Ureter (tissue), 1 donor: ENCODE data around the gene OR6N2. TPM values are rescaled to one million over a fixed set of nuclear protein-coding genes. Genes with fewer than 3 reads are reported as not detected.

Experiments used
- DNase-seq: peaks from one replicate; pipeline ENCODE4 v3.0.0-alpha.2; 2020; ENCODE audit warnings: low spot score
- total RNA-seq: library from RNA; stranded (reverse); gene quantifications from one replicate; pipeline ENCODE4 v1.2.4, GENCODE V29; 2023
- donor health status: DM: yes; HTN: yes; CAD: no.

The OR6N2 gene
- total RNA-seq, 1 donor from 2014 or later = not detected

DNA sequence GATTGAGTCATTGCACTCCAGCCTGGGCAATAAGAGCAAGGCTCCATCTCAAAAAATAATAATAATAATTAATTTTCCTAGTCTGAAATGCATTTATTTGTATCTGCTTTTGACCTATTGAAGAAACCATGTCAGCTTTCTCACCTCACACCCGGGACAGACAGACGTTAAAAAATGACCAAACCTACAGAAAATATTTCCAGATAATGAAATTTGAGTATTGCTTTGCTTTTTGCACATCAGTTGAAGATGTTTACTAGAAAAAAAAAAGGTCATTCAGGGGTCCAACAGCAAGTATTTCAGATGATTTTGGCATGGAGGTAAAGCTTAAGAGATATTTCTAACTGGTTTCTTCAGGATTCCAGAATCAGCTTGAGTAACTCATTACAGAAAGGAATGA is 26.6 kb downstream of the OR6N2 start, which contains the start of gene OR6K6:
Gene OR6K6 (plus strand): TSS at position 301 of the 400 bp plus-strand sequence. CDS start 168 bp downstream, outside the sequence.
- DNase-seq = no peak

- no peak for DNase-seq
These were observed 28.8 kb downstream of the OR6N2 start for GRCh38 chr1:158752155-158752712.

DNA sequence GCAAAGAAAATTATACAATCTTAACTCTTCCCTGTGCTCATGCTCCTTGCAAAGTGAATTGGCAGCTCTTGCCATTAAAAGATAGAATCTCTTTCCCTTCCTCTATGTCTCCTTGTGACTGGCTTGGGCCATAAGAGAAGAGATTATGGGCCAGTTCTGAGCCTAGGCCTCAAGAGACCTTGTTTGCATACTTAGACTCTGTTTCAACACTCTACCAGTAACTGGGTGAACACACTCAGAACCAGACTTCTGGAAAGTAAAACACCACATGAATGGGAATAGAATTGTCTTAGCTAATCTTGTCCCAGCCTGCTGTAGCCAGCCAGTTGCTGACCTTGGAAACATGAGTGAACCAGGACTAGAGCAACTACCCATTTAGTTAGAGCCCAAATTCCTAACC is 45.2 kb downstream of the OR6N2 start:
- DNase-seq = no peak

- DNase-seq = no peak
These were observed 48.5 kb downstream of the OR6N2 start for GRCh38 chr1:158732524-158732923.

GRCh38 chr1:158731707-158732106 is 49.3 kb downstream of the OR6N2 start:
- DNase-seq = no peak

- DNase-seq = no peak
These were observed 50.6 kb downstream of the OR6N2 start for GRCh38 chr1:158730453-158730852.

DNA sequence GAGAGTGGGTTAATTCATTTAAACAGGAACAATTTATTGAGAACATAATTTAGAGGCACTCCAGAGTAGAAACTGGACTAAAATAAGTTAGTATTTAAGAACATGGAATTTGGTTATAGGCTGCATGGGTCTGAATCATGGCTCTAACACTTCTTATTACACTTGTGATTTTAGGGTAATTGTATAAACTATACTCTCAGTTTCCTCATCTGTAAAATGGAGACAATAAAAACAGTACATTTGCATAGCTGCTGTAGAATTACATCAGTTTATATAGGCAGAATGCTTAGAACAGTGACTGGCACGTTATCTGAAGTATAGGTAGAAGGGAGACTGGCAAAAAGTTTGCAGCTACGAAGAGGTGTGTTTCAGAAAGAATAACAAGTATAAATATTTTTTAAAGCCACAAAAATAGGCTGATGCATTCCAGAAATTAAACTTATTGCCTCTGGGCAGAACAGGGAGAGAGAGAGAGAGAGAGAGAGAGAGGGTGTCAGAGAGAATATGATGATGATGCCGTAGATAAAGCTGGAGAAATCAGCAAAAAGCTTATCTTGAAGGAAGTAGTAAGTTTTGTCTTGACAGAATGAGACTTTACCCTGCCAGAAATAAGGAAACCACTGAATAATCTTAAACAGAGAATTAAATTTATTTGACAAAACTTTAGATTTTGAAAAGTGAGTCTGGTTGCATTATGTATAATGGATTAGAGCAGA is 52.3 kb downstream of the OR6N2 start:
- DNase-seq = no peak

DNA sequence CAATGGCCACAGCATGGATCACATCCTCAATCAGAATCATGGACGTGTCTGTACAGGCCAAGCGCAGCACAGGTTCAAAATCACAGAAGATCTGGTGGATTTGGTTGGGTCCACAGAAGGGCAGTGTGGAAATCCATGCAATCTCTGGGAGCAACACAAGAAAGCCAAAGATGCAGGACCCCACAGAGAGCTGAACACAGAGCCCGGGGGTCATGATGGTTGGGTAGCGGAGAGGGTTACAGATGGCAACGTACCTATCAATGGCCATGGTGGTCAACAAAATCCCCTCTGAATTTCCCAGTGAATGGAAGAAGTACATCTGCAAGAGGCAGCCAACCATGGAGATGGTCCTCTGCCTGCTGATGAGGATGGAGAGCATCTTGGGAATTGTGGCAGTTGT is 56.6 kb downstream of the OR6N2 start:
- DNase-seq = no peak

Other genes with a start within 250 kb of the OR6N2 start
- gene OR6Y1, start 226.8 kb downstream of the OR6N2 start, total RNA-seq = not detected
- gene OR6P1, start 210.6 kb downstream of the OR6N2 start, total RNA-seq = not detected
- gene OR10X1, start 201.3 kb downstream of the OR6N2 start, total RNA-seq = not detected
- gene OR10Z1, start 175.9 kb downstream of the OR6N2 start, total RNA-seq = not detected
- not detected for gene SPTA1, start 94.5 kb downstream of the OR6N2 start, total RNA-seq
- not detected for gene OR6K2, start 80.6 kb downstream of the OR6N2 start, total RNA-seq
- not detected for gene OR6K3, start 60.5 kb downstream of the OR6N2 start, total RNA-seq
- not detected for gene OR6K6, start 26.5 kb downstream of the OR6N2 start, total RNA-seq
- gene OR6N1, start 9.0 kb downstream of the OR6N2 start, total RNA-seq = not detected
- 2.1 TPM for gene MNDA, start 50.1 kb upstream of the OR6N2 start, total RNA-seq
- 2.1 TPM for gene PYHIN1, start 150.3 kb upstream of the OR6N2 start, total RNA-seq
- 93.0 TPM for gene IFI16, start 228.7 kb upstream of the OR6N2 start, total RNA-seq